Fibroblast of pulmonary artery (primary cell): ENCODE results near the gene KIF19.

Experiments
- DNase-seq: peaks from one replicate; pipeline ENCODE4 v3.0.0-alpha.2; 2010; ENCODE audit warnings: low read depth
- H3K4me3 ChIP-seq: replicated peaks from 2 replicates; pipeline ENCODE4 v1.5.1; 2011; ENCODE audit warnings: low read depth, mild to moderate bottlenecking, control low read depth, low read length, moderate library complexity
- TF ChIP-seq, protein P1 (sequence below): IDR thresholded peaks from 2 replicates; pipeline ENCODE4 v1.5.1; 2011; ENCODE audit warnings: mild to moderate bottlenecking, control low read depth, low read length, inconsistent platforms; ENCODE audit errors: missing control alignments

KIF19 gene

DNA sequence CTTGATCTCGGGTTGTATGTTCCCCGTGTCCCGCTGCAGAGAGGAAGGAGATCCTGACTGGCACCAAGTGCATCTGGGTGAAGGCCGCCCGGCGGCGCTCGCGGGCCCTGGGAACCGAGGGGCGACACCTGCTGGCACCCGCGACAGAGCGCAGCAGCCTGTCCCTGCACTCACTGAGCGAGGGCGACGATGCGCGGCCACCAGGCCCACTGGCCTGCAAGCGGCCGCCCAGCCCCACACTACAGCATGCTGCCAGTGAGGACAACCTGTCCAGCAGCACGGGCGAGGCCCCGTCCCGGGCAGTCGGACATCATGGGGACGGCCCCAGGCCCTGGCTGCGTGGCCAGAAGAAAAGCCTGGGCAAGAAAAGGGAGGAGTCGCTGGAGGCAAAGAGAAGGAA is 28.1 kb downstream of the KIF19 start:
- TF ChIP-seq, protein P1, sequence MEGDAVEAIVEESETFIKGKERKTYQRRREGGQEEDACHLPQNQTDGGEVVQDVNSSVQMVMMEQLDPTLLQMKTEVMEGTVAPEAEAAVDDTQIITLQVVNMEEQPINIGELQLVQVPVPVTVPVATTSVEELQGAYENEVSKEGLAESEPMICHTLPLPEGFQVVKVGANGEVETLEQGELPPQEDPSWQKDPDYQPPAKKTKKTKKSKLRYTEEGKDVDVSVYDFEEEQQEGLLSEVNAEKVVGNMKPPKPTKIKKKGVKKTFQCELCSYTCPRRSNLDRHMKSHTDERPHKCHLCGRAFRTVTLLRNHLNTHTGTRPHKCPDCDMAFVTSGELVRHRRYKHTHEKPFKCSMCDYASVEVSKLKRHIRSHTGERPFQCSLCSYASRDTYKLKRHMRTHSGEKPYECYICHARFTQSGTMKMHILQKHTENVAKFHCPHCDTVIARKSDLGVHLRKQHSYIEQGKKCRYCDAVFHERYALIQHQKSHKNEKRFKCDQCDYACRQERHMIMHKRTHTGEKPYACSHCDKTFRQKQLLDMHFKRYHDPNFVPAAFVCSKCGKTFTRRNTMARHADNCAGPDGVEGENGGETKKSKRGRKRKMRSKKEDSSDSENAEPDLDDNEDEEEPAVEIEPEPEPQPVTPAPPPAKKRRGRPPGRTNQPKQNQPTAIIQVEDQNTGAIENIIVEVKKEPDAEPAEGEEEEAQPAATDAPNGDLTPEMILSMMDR: peak; percentile 19
- no peak for DNase-seq
- no peak overlapping the region for H3K4me3 ChIP-seq

GRCh38 chr17:74354561-74354960 is 28.5 kb downstream of the KIF19 start:
- no peak overlapping the region for H3K4me3 ChIP-seq
- DNase-seq: no peak
- TF ChIP-seq, protein P1: no peak

- no peak overlapping the region for H3K4me3 ChIP-seq
These were observed 29.0 kb downstream of the KIF19 start for GRCh38 chr17:74355065-74355464.

GRCh38 chr17:74356646-74357465 is 30.8 kb downstream of the KIF19 start:
- TF ChIP-seq, protein P1: no peak
- no peak overlapping the region for H3K4me3 ChIP-seq
- no peak for DNase-seq

More at GRCh38 chr17:74355065-74355464, 29.0 kb downstream of the KIF19 start:
- no peak for DNase-seq
- TF ChIP-seq, protein P1: no peak

DNA sequence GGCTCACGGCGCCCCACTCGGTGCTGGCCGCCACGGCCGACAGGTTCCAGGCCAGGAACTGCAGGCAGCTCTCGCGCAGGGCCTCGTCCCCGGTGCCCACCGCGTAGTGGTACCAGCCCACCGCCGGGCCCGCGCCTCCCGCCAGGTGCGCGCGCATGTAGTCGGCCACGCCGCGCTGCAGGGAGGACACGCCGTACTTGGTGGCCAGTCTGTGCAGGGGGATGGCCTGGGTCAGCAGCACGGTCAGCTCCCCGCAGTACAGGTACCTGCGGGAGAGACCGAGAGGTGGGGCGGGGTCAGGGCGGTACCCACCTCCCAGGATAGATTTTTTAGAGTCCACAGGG is 31.4 kb downstream of the KIF19 start:
- DNase-seq: no peak
- TF ChIP-seq, protein P1: no peak
- H3K4me3 ChIP-seq: no peak overlapping the region

- TF ChIP-seq, protein P1: no peak
- H3K4me3 ChIP-seq: no peak overlapping the region
- DNase-seq: no peak
These were observed 32.7 kb downstream of the KIF19 start for GRCh38 chr17:74358697-74359096.

DNA sequence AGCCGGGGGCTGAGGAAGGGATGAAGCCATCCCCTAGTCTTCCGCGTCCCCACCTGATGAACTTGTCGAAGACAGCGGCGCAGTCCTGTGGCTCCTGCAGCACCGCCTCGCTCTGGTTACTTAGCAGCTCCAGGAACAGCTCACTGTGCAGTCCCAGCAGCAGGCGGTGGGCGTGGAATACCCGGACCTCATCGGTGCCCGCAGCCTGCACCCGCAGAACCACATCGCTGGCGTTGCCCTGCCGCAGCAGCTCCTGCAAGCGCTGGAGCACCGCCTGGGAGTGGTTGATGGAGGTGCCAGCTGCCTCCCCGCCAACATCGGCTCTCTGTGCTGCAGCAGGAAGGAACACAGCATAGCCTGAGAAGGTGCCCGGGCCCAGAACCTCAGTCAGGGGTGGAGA is 33.9 kb downstream of the KIF19 start:
- TF ChIP-seq, protein P1: no peak
- no peak for DNase-seq
- no peak overlapping the region for H3K4me3 ChIP-seq
